ENCODE measurements around the gene FAM114A1. TPM values are rescaled to one million over a fixed set of nuclear protein-coding genes. Genes with fewer than 3 reads are reported as not detected.
A peak's percentile ranks its signal among the peaks of the same experiment; 100 is the strongest.

Gene FAM114A1
- total and polyA plus RNA-seq, 2 of the 4 experiments (the other 2 are of a cell fraction) = 135 to 649 TPM

DNA sequence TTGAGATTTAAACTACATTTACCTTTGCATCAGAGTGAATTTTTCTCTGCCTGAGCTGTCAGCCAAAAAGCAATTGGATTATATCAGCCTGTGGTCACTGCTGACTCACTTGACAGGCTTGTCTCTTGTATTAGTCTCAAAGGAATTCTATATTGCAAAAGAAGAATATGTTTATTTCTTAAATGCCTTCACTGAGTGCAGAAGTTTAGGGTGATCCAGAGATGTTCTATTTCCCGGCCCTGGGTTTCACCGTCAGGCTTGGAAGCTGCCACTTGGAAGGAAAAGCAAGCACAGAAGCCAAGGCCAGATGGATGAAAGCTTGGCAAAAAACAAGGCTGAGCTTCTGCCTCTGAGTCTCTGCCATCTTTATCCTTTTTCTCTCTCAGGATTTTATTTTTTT lies 80.9 kb downstream of the FAM114A1 start:
- peak overlapping the region; percentile 19; the same call in 1 of the 2 replicates for H3K9ac ChIP-seq (ENCODE audit: low read depth, low read length)
- peak overlapping the region; percentile 94 for H3K4ac ChIP-seq (ENCODE audit: low read depth, low read length)
- in situ Hi-C loops (cut with MboI; ENCODE audit: low sequenced_read_pairs) = loop anchor here (5.0 kb wide), 1 partner anchor 89 kb away; no protein-coding TSS in a partner anchor
- TF ChIP-seq MAFK (IDR thresholded peaks at IDR 0.05; ENCODE audit: low read depth, low read length) (0 out of 2 replicates have a peak, but pooled peaks have one; percentile 26), RFX5 (IDR thresholded peaks at IDR 0.05; ENCODE audit: low read depth, low read length) (no peak), NFE2L2 (IDR thresholded peaks at IDR 0.05; ENCODE audit: low read depth, low read length) (no peak), RCOR1 (IDR thresholded peaks at IDR 0.05; ENCODE audit: insufficient replicate concordance, low read length) (no peak), MAZ (IDR thresholded peaks at IDR 0.05; ENCODE audit: borderline replicate concordance, low read depth, low read length) (no peak), RAD21 (IDR thresholded peaks at IDR 0.05; ENCODE audit: low read length) (peak; percentile 30), CEBPB (IDR thresholded peaks at IDR 0.05; ENCODE audit: low read depth, low read length) (peak; percentile 94), MXI1 (IDR thresholded peaks at IDR 0.05; ENCODE audit: borderline replicate concordance, low read depth, low read length) (no peak), SMC3 (IDR thresholded peaks at IDR 0.05; ENCODE audit: low read depth, low read length) (no peak; the same call in 1 of the 2 replicates), BHLHE40 (IDR thresholded peaks at IDR 0.05; ENCODE audit: low read depth, low read length) (no peak), CTCF (conservative IDR thresholded peaks at IDR 0.05; ENCODE audit: low read depth, low read length) (no peak), USF2 (IDR thresholded peaks at IDR 0.05; ENCODE audit: low read depth, low read length) (no peak), FOS (IDR thresholded peaks at IDR 0.05; ENCODE audit: low read depth, low read length) (peak; percentile 93)
- TF ChIP-seq, protein P1, sequence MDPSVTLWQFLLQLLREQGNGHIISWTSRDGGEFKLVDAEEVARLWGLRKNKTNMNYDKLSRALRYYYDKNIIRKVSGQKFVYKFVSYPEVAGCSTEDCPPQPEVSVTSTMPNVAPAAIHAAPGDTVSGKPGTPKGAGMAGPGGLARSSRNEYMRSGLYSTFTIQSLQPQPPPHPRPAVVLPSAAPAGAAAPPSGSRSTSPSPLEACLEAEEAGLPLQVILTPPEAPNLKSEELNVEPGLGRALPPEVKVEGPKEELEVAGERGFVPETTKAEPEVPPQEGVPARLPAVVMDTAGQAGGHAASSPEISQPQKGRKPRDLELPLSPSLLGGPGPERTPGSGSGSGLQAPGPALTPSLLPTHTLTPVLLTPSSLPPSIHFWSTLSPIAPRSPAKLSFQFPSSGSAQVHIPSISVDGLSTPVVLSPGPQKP (IDR thresholded peaks at IDR 0.05; ENCODE audit: borderline replicate concordance, low read depth, low read length) = no peak

More for the DNA sequence above, 80.9 kb downstream of the FAM114A1 start:
- H3K4me2 ChIP-seq (ENCODE audit: low read depth, low read length) = no peak overlapping the region
- H3K79me1 ChIP-seq (ENCODE audit: low read depth in 1 of 2, low read length in 2 of 2) = peaks cover 0 to 23% of the 10 kb centered on the region in 2 experiments; a peak in 2 of 4 replicates
- no TSS peak for BruUV-seq (replicated peaks)
- 0% methylated on average over 2 of the region's 2 CpGs; no CpG with 5 or more reads in 1 of the 2 experiments for WGBS, 2 experiments (ENCODE audit: extremely low coverage in 2 of 2, insufficient read length in 1 of 2)
- peak overlapping the region; percentile 97 for H2BK120ac ChIP-seq (ENCODE audit: low read depth, low read length)
- peak overlapping the region; percentile 54; the same call in 1 of the 2 replicates for H4K5ac ChIP-seq (ENCODE audit: low read depth, low read length)
- peak; percentile 95 for DNase-seq
- intact Hi-C loops (cut with micrococcal nuclease) (loop anchor here (1.0 to 2.0 kb wide), 2 partner anchors 96 to 186 kb away; no protein-coding TSS in a partner anchor), dilution Hi-C loops (cut with HindIII; ENCODE audit: low sequenced_read_pairs, unreplicated experiment) (no loop called here)
- H4K20me1 ChIP-seq (ENCODE audit: insufficient read depth, low read length) = no peaks in the 10 kb centered on the region
- H3K36me3 ChIP-seq (ENCODE audit: control insufficient read depth, insufficient read depth, low read length) = peaks cover 10% of the 10 kb centered on the region
- peak overlapping the region; percentile 91 for H4K8ac ChIP-seq (ENCODE audit: low read depth in 2 of 2, low read length in 2 of 2)
- peak; percentile 87 for ATAC-seq (ENCODE audit: low read depth)
- H2AK5ac ChIP-seq (ENCODE audit: low read depth, low read length) = no peak overlapping the region
- peaks cover 23% of the 10 kb centered on the region for H3K4me1 ChIP-seq (ENCODE audit: control insufficient read depth, insufficient read depth, low read length)
- peak overlapping the region; percentile 82; the same call in 1 of the 2 replicates for H3K14ac ChIP-seq (replicated peaks; ENCODE audit: low read depth, low read length)
- H2BK5ac ChIP-seq (ENCODE audit: low read depth, low read length, poor library complexity, severe bottlenecking) = peak overlapping the region; percentile 89
- no peak overlapping the region for H3K4me3 ChIP-seq (ENCODE audit: insufficient read depth, low read depth, low read length)
- H2AFZ ChIP-seq (replicated peaks; ENCODE audit: low read length, poor library complexity) = no peak overlapping the region
- POLR2A ChIA-PET (ENCODE audit: unreplicated experiment) = interaction anchor here (0.5 to 1.4 kb wide), 4 partner anchors 33 to 233 kb away, joined by 3 to 4 read pairs (median 4); no protein-coding TSS in a partner anchor
- CTCF ChIA-PET = interaction anchor here (0.6 to 1.3 kb wide), 3 partner anchors 11 to 186 kb away, joined by 4 read pairs; no protein-coding TSS in a partner anchor
- peak overlapping the region; percentile 24; the same call in 1 of the 3 replicates for H2BK15ac ChIP-seq (ENCODE audit: low read depth, low read length)
- H3K27ac ChIP-seq (ENCODE audit: insufficient read depth, low read length) = peak overlapping the region; percentile 87
- H4K91ac ChIP-seq (ENCODE audit: insufficient read depth, low read depth, low read length) = peak overlapping the region; percentile 96
- H2BK20ac ChIP-seq (ENCODE audit: low read depth, low read length) = peak overlapping the region; percentile 90
- H3K56ac ChIP-seq (ENCODE audit: extremely low read depth, insufficient read depth, low read length) = peak overlapping the region; percentile 80
- H3K9me1 ChIP-seq (ENCODE audit: insufficient read depth, low read length) = peaks cover 7% of the 10 kb centered on the region
- H3K18ac ChIP-seq (ENCODE audit: low read depth, low read length) = peak overlapping the region; percentile 82; the same call in 1 of the 2 replicates
- no peaks in the 10 kb centered on the region for H3K9me3 ChIP-seq (ENCODE audit: control insufficient read depth, insufficient read depth, low read length)
- no peak overlapping the region; the same call in 1 of the 2 replicates for H3K23ac ChIP-seq (ENCODE audit: low read depth, low read length)
- no peak overlapping the region for H2AK9ac ChIP-seq (replicated peaks; ENCODE audit: low read depth, low read length, poor library complexity)
- H3K27me3 ChIP-seq (ENCODE audit: control insufficient read depth, insufficient read depth, low read length) = no peaks in the 10 kb centered on the region
